CD14-positive monocyte (primary cell): Measurements from ENCODE around the gene PGM2L1. TPM values are rescaled to one million over a fixed set of nuclear protein-coding genes. Genes with fewer than 3 reads are reported as not detected.
A peak's percentile ranks its signal among the peaks of the same experiment; 100 is the strongest.

ENCODE experiments used
- DNase-seq, 3 donors: peaks; one replicate each; pipeline ENCODE4 v3.0.0-alpha.2; 2011 to 2022
- H2AFZ ChIP-seq: 2 replicates; pipeline ENCODE4 v1.6.0; 2012; ENCODE audit warnings: mild to moderate bottlenecking, low read depth, low read length, inconsistent platforms; ENCODE audit not compliant: insufficient read depth, poor library complexity, severe bottlenecking
- H3K27ac ChIP-seq, 2 donors: 1 replicate in 1 of 2; 2 replicates in 1 of 2; pipeline ENCODE4 v1.5.1; 2012 to 2013; ENCODE audit warnings: low read length in 2 of 2, control low read depth in 1 of 2, inconsistent platforms in 1 of 2, low read depth in 1 of 2, mild to moderate bottlenecking in 1 of 2
- H3K27me3 ChIP-seq, 2 donors: one replicate each; pipeline versions ENCODE4 v1.6.0 to v1.6.1; 2011 to 2013; ENCODE audit warnings: low read length in 2 of 2; ENCODE audit not compliant: control insufficient read depth in 2 of 2, insufficient read depth in 2 of 2
- H3K36me3 ChIP-seq, 2 donors: replicated peaks in 1 of 2; 1 replicate in 1 of 2; 2 replicates in 1 of 2; pipeline versions ENCODE4 v1.5.1 to v1.6.1; 2012 to 2013; ENCODE audit warnings: low read length in 2 of 2, control low read depth in 1 of 2, inconsistent platforms in 1 of 2, mild to moderate bottlenecking in 1 of 2; ENCODE audit not compliant: insufficient read depth in 2 of 2, control insufficient read depth in 1 of 2
- H3K4me1 ChIP-seq, 2 donors: 1 replicate in 1 of 2; 2 replicates in 1 of 2; pipeline versions ENCODE4 v1.5.1 to v1.6.1; 2012 to 2013; ENCODE audit warnings: low read length in 2 of 2, control low read depth in 1 of 2, inconsistent platforms in 1 of 2, mild to moderate bottlenecking in 1 of 2, moderate library complexity in 1 of 2; ENCODE audit not compliant: insufficient read depth in 2 of 2, control insufficient read depth in 1 of 2
- H3K4me2 ChIP-seq: replicated peaks from 2 replicates; pipeline ENCODE3; 2012; ENCODE audit warnings: low read length, moderate library complexity, mild to moderate bottlenecking; ENCODE audit not compliant: poor library complexity, severe bottlenecking; ENCODE audit errors: extremely low read depth
- H3K4me3 ChIP-seq, 3 experiments: fragments of 200-600 bp in 1 of 3; sonication (generic) in 1 of 3; replicated peaks in 1 of 3; 1 replicate in 2 of 3; 2 replicates in 1 of 3; pipeline ENCODE4 v1.5.1; 2011 to 2013; ENCODE audit warnings: low read length in 3 of 3, mild to moderate bottlenecking in 3 of 3, control low read depth in 2 of 3, low read depth in 2 of 3, inconsistent platforms in 1 of 3, moderate library complexity in 1 of 3
- H3K79me2 ChIP-seq: 2 replicates; pipeline ENCODE4 v1.6.0; 2012; ENCODE audit warnings: mild to moderate bottlenecking, control low read depth, inconsistent platforms, low read length, moderate library complexity; ENCODE audit not compliant: insufficient read depth
- H3K9ac ChIP-seq: 2 replicates; pipeline ENCODE4 v1.6.0; 2017; ENCODE audit warnings: low read length, mild to moderate bottlenecking; ENCODE audit not compliant: insufficient read depth, poor library complexity, severe bottlenecking
- H3K9me3 ChIP-seq, 2 donors: replicated peaks in 1 of 2; 1 replicate in 1 of 2; 2 replicates in 1 of 2; pipeline versions ENCODE4 v1.5.1 to v1.6.1; 2012 to 2013; ENCODE audit warnings: low read length in 2 of 2, control low read depth in 1 of 2; ENCODE audit not compliant: control insufficient read depth in 1 of 2, insufficient read depth in 1 of 2
- H4K20me1 ChIP-seq: 2 replicates; pipeline ENCODE4 v1.6.0; 2012; ENCODE audit warnings: mild to moderate bottlenecking, low read length, control low read depth, moderate library complexity; ENCODE audit not compliant: insufficient read depth
- H3K27ac Mint-ChIP-seq, 7 donors: one replicate each; pipeline ENCODE4 v1.8.0; 2020; ENCODE audit warnings: mild to moderate bottlenecking in 7 of 7, mixed read lengths in 7 of 7, moderate library complexity in 6 of 7, inconsistent platforms in 2 of 7
- H3K27me3 Mint-ChIP-seq, 3 donors: one replicate each; pipeline ENCODE4 v1.8.0; 2021 to 2022; ENCODE audit warnings: low read depth in 3 of 3, mild to moderate bottlenecking in 3 of 3, mixed read lengths in 3 of 3, moderate library complexity in 3 of 3, inconsistent platforms in 1 of 3
- H3K36me3 Mint-ChIP-seq, 2 donors: one replicate each; pipeline ENCODE4 v1.8.0; 2020; ENCODE audit warnings: mixed read lengths in 2 of 2, inconsistent platforms in 1 of 2, mild to moderate bottlenecking in 1 of 2
- H3K4me1 Mint-ChIP-seq: one replicate; pipeline ENCODE4 v1.8.0; 2020; ENCODE audit warnings: mild to moderate bottlenecking, mixed read lengths
- H3K4me3 Mint-ChIP-seq, 2 donors: one replicate each; pipeline ENCODE4 v1.8.0; 2020; ENCODE audit warnings: mild to moderate bottlenecking in 2 of 2, mixed read lengths in 2 of 2, moderate library complexity in 1 of 2
- H3K9me3 Mint-ChIP-seq, 7 donors: one replicate each; pipeline ENCODE4 v1.8.0; 2020 to 2022; ENCODE audit warnings: mixed read lengths in 7 of 7, mild to moderate bottlenecking in 6 of 7, moderate library complexity in 6 of 7, inconsistent platforms in 2 of 7
- CTCF ChIP-seq: fragments of 200-600 bp; IDR thresholded peaks from one replicate; pipeline ENCODE4 v1.8.0; 2022; ENCODE audit warnings: antibody characterized with exemption, mild to moderate bottlenecking
- WGBS: methylation state at CpG from one replicate; pipeline ENCODE4 v1.1.5; 2013; ENCODE audit warnings: missing lambda C conversion rate; ENCODE audit not compliant: insufficient coverage; 5-methylcytosine and 5-hydroxymethylcytosine counted together
- intact Hi-C, 2 donors: fragments of 100-400 bp; cut with micrococcal nuclease; formaldehyde crosslinking; loops; one replicate each; pipeline versions ENCODE4 v1.15.0 to v1.15.1; 2023
- polyA plus RNA-seq, 3 donors: library from polyadenylated mRNA; depleted of rRNA in 1 of 3; unstranded in 2 of 3; stranded (reverse) in 1 of 3; fragments of 300-500 nt in 2 of 3; fragments of >200 nt in 1 of 3; fragmentation: Illumina TruSeq in 2 of 3; gene quantifications; 1 replicate in 2 of 3; 2 replicates in 1 of 3; pipeline ENCODE4 v1.2.3, GENCODE V29; 2012 to 2021

The PGM2L1 gene
- polyA plus RNA-seq, 3 donors: 0.25 to 0.81 (median 0.62) TPM

GRCh38 chr11:74427384-74427886 lies 29.2 kb upstream of the PGM2L1 start:
- Histone ChIP-seq H3K4me2 (no peak overlapping the region), H3K9me3 (peaks cover 0 to 21% of the 10 kb centered on the region in 2 donors), H2AFZ (no peak overlapping the region), H3K79me2 (no peaks in the 10 kb centered on the region), H3K9ac (no peak overlapping the region), H4K20me1 (no peaks in the 10 kb centered on the region), H3K27me3 (no peaks in the 10 kb centered on the region), H3K36me3 (no peaks in the 10 kb centered on the region), H3K4me3 (no peak overlapping the region), H3K27ac (no peak overlapping the region), H3K4me1 (no peaks in the 10 kb centered on the region)
- DNase-seq: no peak
- Mint-ChIP-seq H3K4me1 (no peaks in the 10 kb centered on the region), H3K27ac (no peak overlapping the region), H3K36me3 (no peaks in the 10 kb centered on the region), H3K27me3 (peaks cover 0 to 1% (median 0%) of the 10 kb centered on the region in 3 donors), H3K4me3 (no peak overlapping the region), H3K9me3 (peaks cover 4 to 22% (median 18%) of the 10 kb centered on the region in 7 donors)
- 100% methylated on average over 2 of the region's 4 CpGs for WGBS
- intact Hi-C loops: no loop called here
- TF ChIP-seq CTCF: no peak

- Mint-ChIP-seq H3K4me1 (no peaks in the 10 kb centered on the region), H3K36me3 (no peaks in the 10 kb centered on the region), H3K9me3 (peaks cover 4 to 22% (median 18%) of the 10 kb centered on the region in 7 donors), H3K27me3 (no peaks in the 10 kb centered on the region), H3K4me3 (no peak overlapping the region), H3K27ac (peak overlapping the region in 1 of 7 donors; percentile 13)
- no peak overlapping the region for H3K4me3 ChIP-seq
- no peak for TF ChIP-seq CTCF
- H3K27ac ChIP-seq: no peak overlapping the region
- H3K4me1 ChIP-seq: no peaks in the 10 kb centered on the region
- no peaks in the 10 kb centered on the region for H4K20me1 ChIP-seq
- H3K79me2 ChIP-seq: no peaks in the 10 kb centered on the region
- H2AFZ ChIP-seq: no peak overlapping the region
- no peak overlapping the region for H3K9ac ChIP-seq
- H3K9me3 ChIP-seq: peaks cover 0 to 21% of the 10 kb centered on the region in 2 donors
- intact Hi-C loops: no loop called here
- H3K36me3 ChIP-seq: no peaks in the 10 kb centered on the region
- no peak for DNase-seq
- H3K27me3 ChIP-seq: no peaks in the 10 kb centered on the region
- no peak overlapping the region for H3K4me2 ChIP-seq
Measured at GRCh38 chr11:74425100-74425499, 26.9 kb upstream of the PGM2L1 start.
